Renal cortex interstitium (tissue), 11 donors: ENCODE results near the gene RAD51B. TPM values are rescaled to one million over a fixed set of nuclear protein-coding genes. Genes with fewer than 3 reads are reported as not detected.
A peak's percentile ranks its signal among the peaks of the same experiment; 100 is the strongest.
"Not testable (repeated sequence)": the region's sequence is repeated elsewhere in the genome, so short reads cannot be mapped to it uniquely, and the experiment has no call there.

Experiments used
- DNase-seq, 11 donors: peaks; one replicate each; pipeline ENCODE4 v3.0.0-alpha.2; 2013; ENCODE audit warnings: low read depth in 9 of 11, low spot score in 4 of 11; ENCODE audit errors: extremely low read depth in 1 of 11
- polyA plus RNA-seq, 3 donors: library from polyadenylated mRNA; unstranded; fragments of 120-200 nt; gene quantifications; one replicate each; pipeline ENCODE4 v1.2.1, GENCODE V29; 2013; ENCODE audit not compliant: insufficient read length in 3 of 3

Gene RAD51B
- polyA plus RNA-seq, 3 donors: 12.5 to 13.0 (median 12.5) TPM

- DNase-seq: no peak
These were observed 463.1 kb downstream of the RAD51B start for GRCh38 chr14:68282479-68283377.

GRCh38 chr14:68283378-68284123 lies 464.0 kb downstream of the RAD51B start:
- no peak for DNase-seq

- DNase-seq: no peak
These were observed 464.8 kb downstream of the RAD51B start for GRCh38 chr14:68284333-68284732.

GRCh38 chr14:68284834-68285233 lies 465.3 kb downstream of the RAD51B start:
- DNase-seq: no peak

- no peak for DNase-seq
These were observed 466.0 kb downstream of the RAD51B start for GRCh38 chr14:68285421-68286179.

- no peak for DNase-seq
These were observed 467.1 kb downstream of the RAD51B start for GRCh38 chr14:68286667-68287066.

GRCh38 chr14:68289452-68289851 lies 469.9 kb downstream of the RAD51B start:
- DNase-seq: not testable (repeated sequence)

GRCh38 chr14:68291820-68292219 lies 472.2 kb downstream of the RAD51B start:
- peak in 3 of 11 donors; percentile 48 to 68 (median 58) for DNase-seq

- DNase-seq: no peak
These were observed 473.0 kb downstream of the RAD51B start for GRCh38 chr14:68292441-68293215.

GRCh38 chr14:68293404-68293803 lies 473.8 kb downstream of the RAD51B start:
- no peak for DNase-seq

GRCh38 chr14:68295316-68295816 lies 475.8 kb downstream of the RAD51B start:
- DNase-seq: peak in 9 of 11 donors; percentile 51 to 87 (median 81)

- peak in 7 of 11 donors; percentile 55 to 79 (median 74) for DNase-seq
These were observed 477.5 kb downstream of the RAD51B start for GRCh38 chr14:68297039-68297438.

- DNase-seq: peak in 4 of 11 donors; percentile 41 to 64 (median 53)
These were observed 478.4 kb downstream of the RAD51B start for GRCh38 chr14:68297876-68298468.

- no peak for DNase-seq
These were observed 481.0 kb downstream of the RAD51B start for GRCh38 chr14:68300608-68301007.

GRCh38 chr14:68301219-68301618 lies 481.6 kb downstream of the RAD51B start:
- no peak for DNase-seq

GRCh38 chr14:68302938-68303337 lies 483.4 kb downstream of the RAD51B start:
- DNase-seq: not testable (repeated sequence)

GRCh38 chr14:68305738-68306137 lies 486.2 kb downstream of the RAD51B start:
- no peak for DNase-seq
